ENCODE data around the gene RASIP1. TPM values are rescaled to one million over a fixed set of nuclear protein-coding genes. Genes with fewer than 3 reads are reported as not detected.
"Not testable (repeated sequence)": the region's sequence is repeated elsewhere in the genome, so short reads cannot be mapped to it uniquely, and the experiment has no call there.

The RASIP1 gene
- total RNA-seq: 0.59 and 1.0 TPM in 2 replicates
- long read RNA-seq: 0 reads

GRCh38 chr19:48740164-48740972 is at the start of gene RASIP1:
TSS of gene RASIP1 (minus strand) at chr19:48740610. CDS start at chr19:48740282, 328 bp downstream.
- no peak for DNase-seq (ENCODE audit: low read depth, low spot score)
- no peak for TF ChIP-seq CTCF (conservative IDR thresholded peaks at IDR 0.05)
- H3K36me3 Mint-ChIP-seq (ENCODE audit: low read depth): no peaks in the 10 kb centered on the region
- H3K27ac Mint-ChIP-seq (ENCODE audit: unreplicated experiment): no peak within 1 kb of the TSS
- H3K4me1 Mint-ChIP-seq: peaks cover 15% of the 10 kb centered on the region
- peaks cover 37% of the 10 kb centered on the region for H3K27me3 Mint-ChIP-seq (ENCODE audit: low read depth)
- peak within 1 kb of the TSS; percentile 56 for H3K4me3 Mint-ChIP-seq
- no peaks in the 10 kb centered on the region for H3K9me3 Mint-ChIP-seq

GRCh38 chr19:48787331-48787730 is 46.9 kb upstream of the RASIP1 start:
- H3K27me3 Mint-ChIP-seq (ENCODE audit: low read depth); H3K4me1 Mint-ChIP-seq; H3K36me3 Mint-ChIP-seq (ENCODE audit: low read depth); H3K27ac Mint-ChIP-seq (ENCODE audit: unreplicated experiment); H3K4me3 Mint-ChIP-seq; H3K9me3 Mint-ChIP-seq; DNase-seq (ENCODE audit: low read depth, low spot score): not testable (repeated sequence)

- DNase-seq (ENCODE audit: low read depth, low spot score); H3K9me3 Mint-ChIP-seq; H3K4me1 Mint-ChIP-seq; H3K4me3 Mint-ChIP-seq; H3K27me3 Mint-ChIP-seq (ENCODE audit: low read depth); H3K36me3 Mint-ChIP-seq (ENCODE audit: low read depth); H3K27ac Mint-ChIP-seq (ENCODE audit: unreplicated experiment): not testable (repeated sequence)
These were observed 46.0 kb upstream of the RASIP1 start for GRCh38 chr19:48786422-48786821.

- H3K27me3 Mint-ChIP-seq (ENCODE audit: low read depth): no peaks in the 10 kb centered on the region
- no peaks in the 10 kb centered on the region for H3K9me3 Mint-ChIP-seq
- H3K4me3 Mint-ChIP-seq: no peak overlapping the region
- H3K4me1 Mint-ChIP-seq: peaks cover 13% of the 10 kb centered on the region
- no peaks in the 10 kb centered on the region for H3K36me3 Mint-ChIP-seq (ENCODE audit: low read depth)
- no peak overlapping the region for H3K27ac Mint-ChIP-seq (ENCODE audit: unreplicated experiment)
- TF ChIP-seq CTCF (conservative IDR thresholded peaks at IDR 0.05): no peak
- no peak for DNase-seq (ENCODE audit: low read depth, low spot score)
These were observed 44.1 kb upstream of the RASIP1 start for GRCh38 chr19:48784527-48784926.

GRCh38 chr19:48780631-48781391 is 40.4 kb upstream of the RASIP1 start:
- no peak for DNase-seq (ENCODE audit: low read depth, low spot score)
- no peaks in the 10 kb centered on the region for H3K9me3 Mint-ChIP-seq
- no peak for TF ChIP-seq CTCF (conservative IDR thresholded peaks at IDR 0.05)
- peaks cover 13% of the 10 kb centered on the region for H3K4me1 Mint-ChIP-seq
- no peak overlapping the region for H3K4me3 Mint-ChIP-seq
- H3K36me3 Mint-ChIP-seq (ENCODE audit: low read depth): no peaks in the 10 kb centered on the region
- no peak overlapping the region for H3K27ac Mint-ChIP-seq (ENCODE audit: unreplicated experiment)
- no peaks in the 10 kb centered on the region for H3K27me3 Mint-ChIP-seq (ENCODE audit: low read depth)

- Mint-ChIP-seq H3K9me3 (no peaks in the 10 kb centered on the region), H3K4me1 (peaks cover 13% of the 10 kb centered on the region), H3K4me3 (no peak overlapping the region), H3K27me3 (ENCODE audit: low read depth) (no peaks in the 10 kb centered on the region), H3K27ac (ENCODE audit: unreplicated experiment) (no peak overlapping the region), H3K36me3 (ENCODE audit: low read depth) (no peaks in the 10 kb centered on the region)
- no peak for DNase-seq (ENCODE audit: low read depth, low spot score)
- TF ChIP-seq CTCF (conservative IDR thresholded peaks at IDR 0.05): no peak
These were observed 39.2 kb upstream of the RASIP1 start for GRCh38 chr19:48779636-48780035.
